ENCODE data around the gene CYBC1. TPM values are rescaled to one million over a fixed set of nuclear protein-coding genes. Genes with fewer than 3 reads are reported as not detected.

Gene CYBC1
- total RNA-seq, 1 experiment from 2014 or later: 71.7 TPM

- TF ChIP-seq ERG (CRISPR knock-in tag; IDR thresholded peaks at IDR 0.05) (no peak), ZNF396 (CRISPR knock-in tag; IDR thresholded peaks at IDR 0.05; ENCODE audit: borderline replicate concordance) (no peak), CREB1 (CRISPR knock-in tag; IDR thresholded peaks at IDR 0.05) (no peak), MYBL2 (CRISPR knock-in tag; IDR thresholded peaks at IDR 0.05) (peak; percentile 63; the same call in 1 of the 2 replicates), CREM (CRISPR knock-in tag; IDR thresholded peaks at IDR 0.05) (peak; percentile 61; the same call in 1 of the 2 replicates), SMAD3 (CRISPR knock-in tag; IDR thresholded peaks at IDR 0.05; ENCODE audit: borderline replicate concordance) (0 out of 2 replicates have a peak, but pooled peaks have one; percentile 20), FOXJ3 (CRISPR knock-in tag; IDR thresholded peaks at IDR 0.05; ENCODE audit: borderline replicate concordance) (no peak), CBFB (CRISPR knock-in tag; IDR thresholded peaks at IDR 0.05; ENCODE audit: low read depth) (peak; percentile 96; the same call in 1 of the 2 replicates), ARID4B (CRISPR knock-in tag; IDR thresholded peaks at IDR 0.05; ENCODE audit: borderline replicate concordance) (no peak; the same call in 1 of the 2 replicates), NR1H2 (CRISPR knock-in tag; IDR thresholded peaks at IDR 0.05) (no peak), ZNF317 (CRISPR knock-in tag; IDR thresholded peaks at IDR 0.05; ENCODE audit: borderline replicate concordance, low read depth) (no peak; the same call in 1 of the 2 replicates), ZNF532 (CRISPR knock-in tag; IDR thresholded peaks at IDR 0.05; ENCODE audit: borderline replicate concordance) (no peak), MAX (CRISPR knock-in tag; IDR thresholded peaks at IDR 0.05) (no peak), ATF3 (CRISPR knock-in tag; conservative IDR thresholded peaks at IDR 0.05) (no peak), GTF2I (CRISPR knock-in tag; conservative IDR thresholded peaks at IDR 0.05) (no peak), ATF1 (CRISPR knock-in tag; IDR thresholded peaks at IDR 0.05) (no peak), ZBTB21 (CRISPR knock-in tag; IDR thresholded peaks at IDR 0.05; ENCODE audit: borderline replicate concordance) (0 out of 2 replicates have a peak, but pooled peaks have one; percentile 72), SP1 (CRISPR knock-in tag; conservative IDR thresholded peaks at IDR 0.05) (peak; percentile 100), ZNF219 (CRISPR knock-in tag; IDR thresholded peaks at IDR 0.05; ENCODE audit: borderline replicate concordance) (no peak), CTCF (IDR thresholded peaks at IDR 0.05) (no peak), HMGA2 (CRISPR knock-in tag; IDR thresholded peaks at IDR 0.05) (no peak)
- TF ChIP-seq, protein P1, sequence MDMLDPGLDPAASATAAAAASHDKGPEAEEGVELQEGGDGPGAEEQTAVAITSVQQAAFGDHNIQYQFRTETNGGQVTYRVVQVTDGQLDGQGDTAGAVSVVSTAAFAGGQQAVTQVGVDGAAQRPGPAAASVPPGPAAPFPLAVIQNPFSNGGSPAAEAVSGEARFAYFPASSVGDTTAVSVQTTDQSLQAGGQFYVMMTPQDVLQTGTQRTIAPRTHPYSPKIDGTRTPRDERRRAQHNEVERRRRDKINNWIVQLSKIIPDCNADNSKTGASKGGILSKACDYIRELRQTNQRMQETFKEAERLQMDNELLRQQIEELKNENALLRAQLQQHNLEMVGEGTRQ (CRISPR knock-in tag; IDR thresholded peaks at IDR 0.05): peak; percentile 57
- TF ChIP-seq, protein P2, sequence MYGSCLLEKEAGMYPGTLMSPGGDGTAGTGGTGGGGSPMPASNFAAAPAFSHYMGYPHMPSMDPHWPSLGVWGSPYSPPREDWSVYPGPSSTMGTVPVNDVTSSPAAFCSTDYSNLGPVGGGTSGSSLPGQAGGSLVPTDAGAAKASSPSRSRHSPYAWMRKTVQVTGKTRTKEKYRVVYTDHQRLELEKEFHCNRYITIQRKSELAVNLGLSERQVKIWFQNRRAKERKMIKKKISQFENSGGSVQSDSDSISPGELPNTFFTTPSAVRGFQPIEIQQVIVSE (CRISPR knock-in tag; IDR thresholded peaks at IDR 0.05; ENCODE audit: borderline replicate concordance): no peak
Observed at GRCh38 chr17:82418001-82418986, 32.3 kb downstream of the CYBC1 start, which contains the start of the genes HEXD and OGFOD3 (continued).

Data from WTC11 (cell line).